ENCODE measurements around the gene SMIM14. TPM values are rescaled to one million over a fixed set of nuclear protein-coding genes. Genes with fewer than 3 reads are reported as not detected.

Gene SMIM14
- total RNA-seq, 6 experiments from 2014 or later: 54.0 to 224 (median 124) TPM

DNA sequence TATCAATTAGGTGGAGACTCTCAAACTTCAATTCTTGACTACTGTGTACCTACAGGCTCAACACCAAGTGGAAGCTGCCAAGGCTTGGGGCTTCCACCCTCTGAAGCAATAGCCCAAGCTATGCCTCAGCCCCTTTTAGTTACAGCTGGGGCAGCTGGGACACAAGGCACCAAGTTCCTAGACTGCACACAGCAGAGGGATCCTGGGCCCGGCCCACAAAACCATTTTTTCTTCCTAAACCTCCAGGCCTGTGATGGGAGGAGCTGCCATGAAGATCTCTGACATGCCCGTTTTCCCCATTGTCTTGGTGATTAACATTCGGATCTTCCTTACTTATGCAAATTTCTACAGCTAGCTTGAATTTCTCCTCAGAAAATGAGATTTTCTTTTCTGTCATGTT lies 108.0 kb downstream of the SMIM14 start:
- no peak for DNase-seq
- H3K27ac ChIP-seq: peak overlapping the region in 1 of 3 donors; percentile 7
- no peaks in the 10 kb centered on the region for H3K27me3 ChIP-seq
- peaks cover 0 to 13% (median 4%) of the 10 kb centered on the region in 4 donors for H3K4me1 ChIP-seq
- H3K36me3 ChIP-seq: peaks cover 0 to 9% (median 0%) of the 10 kb centered on the region in 4 donors
- intact Hi-C loops (cut with DNase I): no loop called here
- no peak overlapping the region for H3K4me3 ChIP-seq
- no peaks in the 10 kb centered on the region for H3K9me3 ChIP-seq
- TF ChIP-seq POLR2A (IDR thresholded peaks at IDR 0.05): no peak
- TF ChIP-seq, protein P1, sequence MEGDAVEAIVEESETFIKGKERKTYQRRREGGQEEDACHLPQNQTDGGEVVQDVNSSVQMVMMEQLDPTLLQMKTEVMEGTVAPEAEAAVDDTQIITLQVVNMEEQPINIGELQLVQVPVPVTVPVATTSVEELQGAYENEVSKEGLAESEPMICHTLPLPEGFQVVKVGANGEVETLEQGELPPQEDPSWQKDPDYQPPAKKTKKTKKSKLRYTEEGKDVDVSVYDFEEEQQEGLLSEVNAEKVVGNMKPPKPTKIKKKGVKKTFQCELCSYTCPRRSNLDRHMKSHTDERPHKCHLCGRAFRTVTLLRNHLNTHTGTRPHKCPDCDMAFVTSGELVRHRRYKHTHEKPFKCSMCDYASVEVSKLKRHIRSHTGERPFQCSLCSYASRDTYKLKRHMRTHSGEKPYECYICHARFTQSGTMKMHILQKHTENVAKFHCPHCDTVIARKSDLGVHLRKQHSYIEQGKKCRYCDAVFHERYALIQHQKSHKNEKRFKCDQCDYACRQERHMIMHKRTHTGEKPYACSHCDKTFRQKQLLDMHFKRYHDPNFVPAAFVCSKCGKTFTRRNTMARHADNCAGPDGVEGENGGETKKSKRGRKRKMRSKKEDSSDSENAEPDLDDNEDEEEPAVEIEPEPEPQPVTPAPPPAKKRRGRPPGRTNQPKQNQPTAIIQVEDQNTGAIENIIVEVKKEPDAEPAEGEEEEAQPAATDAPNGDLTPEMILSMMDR (IDR thresholded peaks at IDR 0.05): no peak
- 94% methylated on average over 3 of the region's 3 CpGs for WGBS (ENCODE audit: insufficient coverage, low coverage, low lambda C conversion rate, missing lambda C conversion rate)
- ATAC-seq: no peak

DNA sequence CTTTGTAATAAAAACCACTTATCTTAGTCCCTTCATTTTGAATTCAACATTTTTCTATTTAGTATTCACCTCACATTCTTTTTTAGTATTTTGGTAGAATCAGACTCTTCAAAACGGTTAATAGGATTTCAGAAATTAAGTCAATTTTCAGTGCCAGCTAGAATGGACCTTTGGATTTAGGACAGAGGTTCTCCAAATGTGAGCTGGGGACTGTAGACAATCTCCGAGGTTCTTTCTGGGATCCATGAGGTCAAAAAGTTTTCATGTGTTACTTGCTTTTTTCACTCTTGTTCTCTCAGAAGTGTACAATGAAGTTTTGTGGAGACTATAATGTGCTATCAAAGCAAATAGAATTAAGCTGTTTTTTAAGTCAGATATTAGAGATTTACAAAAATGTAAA lies 109.1 kb downstream of the SMIM14 start:
- WGBS (ENCODE audit: insufficient coverage, low coverage, low lambda C conversion rate, missing lambda C conversion rate): 31% methylated on average over 2 of the region's 2 CpGs
- peaks cover 0 to 13% (median 4%) of the 10 kb centered on the region in 4 donors for H3K4me1 ChIP-seq
- no peaks in the 10 kb centered on the region for H3K9me3 ChIP-seq
- peak overlapping the region in 2 of 3 donors; percentile 84 to 91 for H3K27ac ChIP-seq
- DNase-seq: no peak
- no peak for TF ChIP-seq POLR2A (IDR thresholded peaks at IDR 0.05)
- TF ChIP-seq, protein P1 (IDR thresholded peaks at IDR 0.05): no peak
- ATAC-seq: no peak
- no peaks in the 10 kb centered on the region for H3K27me3 ChIP-seq
- intact Hi-C loops (cut with DNase I): no loop called here
- peak overlapping the region in 2 of 3 donors; percentile 95 to 97 for H3K4me3 ChIP-seq
- peaks cover 0 to 9% (median 1%) of the 10 kb centered on the region in 4 donors for H3K36me3 ChIP-seq

DNA sequence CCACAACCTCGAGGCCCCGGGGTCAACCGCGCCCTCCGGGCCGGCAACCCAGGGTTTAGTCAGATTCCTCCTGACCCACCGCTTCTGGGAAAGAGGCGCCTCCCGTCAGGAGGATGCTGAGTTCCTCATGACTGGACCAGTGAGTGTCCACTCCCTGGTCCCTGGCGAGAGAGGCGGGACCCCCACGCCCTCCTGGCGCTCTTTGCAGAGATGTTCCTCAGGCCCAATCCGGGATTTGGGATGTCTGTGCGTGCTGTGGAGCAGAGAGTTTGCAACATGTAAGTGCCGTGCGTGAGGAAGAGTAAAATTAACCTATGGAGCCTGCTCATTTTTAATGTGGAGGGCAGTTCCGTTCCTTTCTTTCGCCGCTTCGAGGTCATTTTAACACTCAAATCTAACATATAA lies 110.6 kb downstream of the SMIM14 start:
- WGBS (ENCODE audit: insufficient coverage, low coverage, low lambda C conversion rate, missing lambda C conversion rate): 2% methylated on average over 11 of the region's 21 CpGs
- DNase-seq (peak in 1 of 3 donors; percentile 86), ATAC-seq (peak in 3 of 4 donors; percentile 41 to 47 (median 45))
- H3K27ac ChIP-seq: peak overlapping the region; percentile 84 to 94 (median 91)
- no peaks in the 10 kb centered on the region for H3K9me3 ChIP-seq
- H3K27me3 ChIP-seq: no peaks in the 10 kb centered on the region
- H3K36me3 ChIP-seq: peaks cover 0 to 5% (median 2%) of the 10 kb centered on the region in 4 donors
- H3K4me3 ChIP-seq: peak overlapping the region; percentile 95 to 98 (median 97)
- TF ChIP-seq, protein P1 (IDR thresholded peaks at IDR 0.05): no peak
- TF ChIP-seq POLR2A (IDR thresholded peaks at IDR 0.05): no peak
- H3K4me1 ChIP-seq: peaks cover 0 to 22% (median 6%) of the 10 kb centered on the region in 4 donors
- intact Hi-C loops (cut with DNase I): no loop called here

DNA sequence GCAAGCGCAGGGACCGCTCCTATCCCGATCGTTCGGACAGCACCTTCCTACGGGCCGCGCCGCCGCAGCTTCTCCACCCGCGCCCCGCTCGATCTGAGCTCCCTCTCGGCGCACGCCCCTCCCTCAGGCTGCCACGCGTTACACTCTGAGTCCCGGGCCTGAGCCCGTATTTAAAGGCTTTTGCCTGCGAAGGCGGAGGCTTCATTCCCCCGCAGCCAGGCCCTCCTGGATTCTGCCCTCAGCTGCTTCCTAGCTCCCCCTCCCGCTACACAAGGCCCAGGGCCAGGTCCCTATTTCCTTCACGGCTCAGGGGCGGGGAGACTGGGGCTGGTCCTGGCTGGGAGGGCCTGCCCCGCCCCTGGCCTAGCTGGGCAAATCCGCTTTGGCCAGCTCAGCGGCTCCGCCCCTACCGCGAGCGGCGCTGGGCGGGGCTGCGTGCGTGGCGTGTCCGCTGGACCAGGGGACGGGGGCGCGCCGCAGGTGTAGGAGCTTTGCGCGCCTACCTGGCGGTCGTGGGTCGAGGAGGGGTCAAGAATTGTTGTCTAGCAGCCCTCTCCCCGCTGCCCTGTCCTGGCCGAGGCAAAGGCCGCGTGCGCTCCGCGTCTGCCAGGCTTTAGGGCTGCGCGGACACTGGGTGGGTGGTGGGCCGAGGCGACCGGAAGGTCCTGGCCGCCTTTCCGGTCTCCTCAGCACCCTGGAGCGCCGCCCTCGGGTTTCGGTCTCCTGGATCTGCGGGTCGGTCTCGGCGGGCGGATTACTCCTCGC lies 111.2 kb downstream of the SMIM14 start, which contains the start of gene UGDH:
TSS of gene UGDH (minus strand) at position 144 of the 765 bp plus-strand sequence. CDS start 5,927 bp downstream, outside the sequence.
- TF ChIP-seq, protein P1 (IDR thresholded peaks at IDR 0.05): no peak
- TF ChIP-seq POLR2A (IDR thresholded peaks at IDR 0.05): peak; percentile 99
- DNase-seq: peak; percentile 98 to 99 (median 99)
- Histone ChIP-seq H3K4me1 (peaks cover 0 to 28% (median 6%) of the 10 kb centered on the region in 4 donors), H3K27ac (peak within 1 kb of the TSS; percentile 84 to 94 (median 91)), H3K9me3 (no peaks in the 10 kb centered on the region), H3K4me3 (peak within 1 kb of the TSS; percentile 95 to 98 (median 97)), H3K27me3 (no peaks in the 10 kb centered on the region), H3K36me3 (peaks cover 0 to 5% (median 2%) of the 10 kb centered on the region in 4 donors)
- peak; percentile 87 to 98 (median 90) for ATAC-seq
- WGBS (ENCODE audit: insufficient coverage, low coverage, low lambda C conversion rate, missing lambda C conversion rate): 0% methylated on average over 6 of the region's 73 CpGs
- intact Hi-C loops (cut with DNase I): no loop called here
